ENCODE data around the gene DGCR2.
"Not testable (repeated sequence)": the region's sequence is repeated elsewhere in the genome, so short reads cannot be mapped to it uniquely, and the experiment has no call there.

DNA sequence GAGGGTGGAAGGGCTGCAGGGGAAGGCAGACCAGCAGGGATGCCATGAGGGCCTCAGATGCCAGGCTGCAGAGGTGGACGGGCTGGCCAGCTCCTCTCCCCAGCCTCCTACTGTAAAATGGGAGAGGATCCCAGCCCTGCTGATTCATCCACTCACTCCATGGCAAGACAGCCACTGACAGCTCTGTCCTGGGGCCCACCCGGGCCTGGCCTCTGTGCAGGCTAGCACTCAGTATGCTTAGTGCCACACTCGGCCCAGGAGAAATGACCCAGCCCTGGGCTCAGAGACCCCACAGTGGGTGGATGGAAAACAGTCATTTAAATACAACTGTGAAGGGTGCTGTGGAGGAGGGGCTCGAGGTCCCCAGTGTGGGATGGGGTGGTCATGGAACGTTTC is 94.2 kb downstream of the DGCR2 start:
- TF ChIP-seq, protein P1, sequence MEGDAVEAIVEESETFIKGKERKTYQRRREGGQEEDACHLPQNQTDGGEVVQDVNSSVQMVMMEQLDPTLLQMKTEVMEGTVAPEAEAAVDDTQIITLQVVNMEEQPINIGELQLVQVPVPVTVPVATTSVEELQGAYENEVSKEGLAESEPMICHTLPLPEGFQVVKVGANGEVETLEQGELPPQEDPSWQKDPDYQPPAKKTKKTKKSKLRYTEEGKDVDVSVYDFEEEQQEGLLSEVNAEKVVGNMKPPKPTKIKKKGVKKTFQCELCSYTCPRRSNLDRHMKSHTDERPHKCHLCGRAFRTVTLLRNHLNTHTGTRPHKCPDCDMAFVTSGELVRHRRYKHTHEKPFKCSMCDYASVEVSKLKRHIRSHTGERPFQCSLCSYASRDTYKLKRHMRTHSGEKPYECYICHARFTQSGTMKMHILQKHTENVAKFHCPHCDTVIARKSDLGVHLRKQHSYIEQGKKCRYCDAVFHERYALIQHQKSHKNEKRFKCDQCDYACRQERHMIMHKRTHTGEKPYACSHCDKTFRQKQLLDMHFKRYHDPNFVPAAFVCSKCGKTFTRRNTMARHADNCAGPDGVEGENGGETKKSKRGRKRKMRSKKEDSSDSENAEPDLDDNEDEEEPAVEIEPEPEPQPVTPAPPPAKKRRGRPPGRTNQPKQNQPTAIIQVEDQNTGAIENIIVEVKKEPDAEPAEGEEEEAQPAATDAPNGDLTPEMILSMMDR (IDR thresholded peaks at IDR 0.05; ENCODE audit: low read depth, low read length), result not testable (repeated sequence)
- not testable (repeated sequence) for TF ChIP-seq EZH2phosphoT487 (IDR thresholded peaks at IDR 0.05; ENCODE audit: low read depth)

Measured in OCI-LY3 (cell line).